GM12872 (cell line): ENCODE data around the gene CDH6.

Experiments used
- TF ChIP-seq, protein P1 (sequence below): IDR thresholded peaks from 3 replicates; pipeline ENCODE4 v1.5.1; 2011; ENCODE audit warnings: low read depth, mild to moderate bottlenecking, low read length, moderate library complexity; ENCODE audit not compliant: insufficient read depth

The CDH6 gene

DNA sequence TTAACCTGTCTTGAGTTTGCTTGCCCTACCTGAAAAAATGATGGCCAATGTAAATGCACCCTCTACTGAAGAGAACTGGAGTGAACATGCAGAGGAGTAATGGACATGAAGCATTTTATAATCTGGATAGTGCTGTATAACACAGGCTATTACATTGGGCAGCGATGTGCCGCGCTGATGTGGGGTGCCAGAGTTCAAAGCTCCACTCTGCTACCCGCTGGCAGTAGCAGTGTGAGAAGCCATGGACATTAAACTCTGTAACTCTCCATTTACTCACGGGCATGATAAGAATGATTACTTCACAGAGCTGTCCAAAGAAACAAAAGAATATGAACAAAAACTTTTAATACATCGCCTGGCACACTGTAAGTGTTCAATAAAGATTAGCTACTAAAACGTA lies 7.5 kb upstream of the CDH6 start:
- TF ChIP-seq, protein P1, sequence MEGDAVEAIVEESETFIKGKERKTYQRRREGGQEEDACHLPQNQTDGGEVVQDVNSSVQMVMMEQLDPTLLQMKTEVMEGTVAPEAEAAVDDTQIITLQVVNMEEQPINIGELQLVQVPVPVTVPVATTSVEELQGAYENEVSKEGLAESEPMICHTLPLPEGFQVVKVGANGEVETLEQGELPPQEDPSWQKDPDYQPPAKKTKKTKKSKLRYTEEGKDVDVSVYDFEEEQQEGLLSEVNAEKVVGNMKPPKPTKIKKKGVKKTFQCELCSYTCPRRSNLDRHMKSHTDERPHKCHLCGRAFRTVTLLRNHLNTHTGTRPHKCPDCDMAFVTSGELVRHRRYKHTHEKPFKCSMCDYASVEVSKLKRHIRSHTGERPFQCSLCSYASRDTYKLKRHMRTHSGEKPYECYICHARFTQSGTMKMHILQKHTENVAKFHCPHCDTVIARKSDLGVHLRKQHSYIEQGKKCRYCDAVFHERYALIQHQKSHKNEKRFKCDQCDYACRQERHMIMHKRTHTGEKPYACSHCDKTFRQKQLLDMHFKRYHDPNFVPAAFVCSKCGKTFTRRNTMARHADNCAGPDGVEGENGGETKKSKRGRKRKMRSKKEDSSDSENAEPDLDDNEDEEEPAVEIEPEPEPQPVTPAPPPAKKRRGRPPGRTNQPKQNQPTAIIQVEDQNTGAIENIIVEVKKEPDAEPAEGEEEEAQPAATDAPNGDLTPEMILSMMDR, result no peak

DNA sequence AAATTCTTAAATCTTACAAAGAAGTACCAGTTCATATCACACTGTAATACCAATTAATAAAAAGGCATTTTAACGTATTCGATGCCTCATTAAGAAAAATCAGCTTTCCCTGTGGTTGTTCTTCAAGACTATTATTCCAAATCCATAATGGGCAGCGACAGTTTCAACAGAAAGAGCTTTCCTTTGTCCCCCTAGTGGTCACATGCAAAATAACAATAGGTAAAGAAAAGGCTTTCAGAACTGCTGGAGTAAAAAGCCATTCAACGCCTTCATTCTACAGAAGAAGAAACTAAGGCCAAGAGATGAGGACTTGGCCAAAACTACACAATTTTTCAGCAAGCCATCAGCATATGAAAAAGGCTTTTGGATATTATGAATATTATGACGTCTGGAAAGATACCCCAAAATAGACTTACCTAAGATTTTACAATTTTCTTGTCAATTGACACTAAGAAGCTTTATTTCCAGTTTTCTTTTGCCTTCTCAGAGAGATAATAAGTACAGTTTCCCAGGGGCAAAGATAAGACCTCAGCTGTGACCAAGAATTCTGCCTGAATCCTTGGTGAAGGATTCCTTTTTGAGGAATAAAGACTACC lies 6.7 kb upstream of the CDH6 start:
- TF ChIP-seq, protein P1, result peak; percentile 78

DNA sequence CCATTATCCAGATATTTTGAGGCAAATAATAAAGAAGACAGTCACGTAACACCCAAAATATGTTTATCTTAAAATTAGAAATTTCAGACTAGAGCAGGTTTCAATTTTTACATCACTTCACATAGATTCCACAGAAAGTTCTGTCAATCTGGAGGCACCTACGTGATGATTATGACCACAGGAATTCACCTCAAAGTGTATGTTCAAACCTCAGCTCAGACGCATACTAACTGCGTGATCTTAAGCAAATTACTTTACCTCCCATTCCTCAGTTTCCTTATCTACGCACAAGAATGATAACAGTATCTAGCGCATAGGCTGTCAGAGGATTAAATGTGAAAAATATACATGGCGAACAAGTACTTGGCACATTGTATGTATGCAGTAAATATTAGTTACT lies 5.9 kb upstream of the CDH6 start:
- TF ChIP-seq, protein P1, result no peak

DNA sequence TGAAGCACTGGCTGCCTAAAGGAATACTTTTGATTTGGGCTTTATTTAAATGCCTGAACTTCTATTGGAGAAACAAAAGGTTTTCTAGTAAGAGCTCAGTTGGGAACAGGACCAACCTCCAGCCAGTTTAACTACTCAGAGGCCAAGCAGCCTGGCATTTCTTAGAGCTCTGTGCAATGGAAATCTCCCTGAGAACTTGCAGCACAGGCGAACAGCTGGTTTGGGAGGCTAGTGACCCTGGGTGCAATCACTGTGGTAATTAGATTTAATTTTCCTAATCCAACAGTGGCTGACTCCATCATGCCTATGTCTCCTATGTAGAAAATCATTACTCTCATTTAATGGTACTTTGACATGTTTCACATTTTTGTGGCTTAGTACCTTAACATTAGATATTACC lies 1.0 kb upstream of the CDH6 start:
- TF ChIP-seq, protein P1, result no peak

DNA sequence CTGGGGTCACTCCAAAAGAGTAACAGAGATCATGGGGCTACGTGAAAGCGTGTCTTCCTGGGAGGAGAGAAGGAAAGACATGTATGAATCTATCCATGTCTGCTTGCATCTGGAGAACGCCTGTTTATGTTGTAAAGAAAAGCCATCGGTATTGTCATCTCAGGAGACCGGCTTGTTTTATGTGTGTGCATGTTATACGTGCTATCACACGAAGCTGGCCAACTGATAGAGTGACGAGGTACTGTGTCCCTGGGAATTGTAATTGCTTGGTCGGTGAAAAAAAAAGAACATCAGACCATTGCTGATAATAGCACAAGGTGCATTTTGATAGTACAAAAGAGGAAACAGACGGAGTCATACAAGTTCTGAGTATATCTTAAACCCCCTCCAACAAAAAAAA lies 370 bp upstream of the CDH6 start:
- TF ChIP-seq, protein P1, result no peak

DNA sequence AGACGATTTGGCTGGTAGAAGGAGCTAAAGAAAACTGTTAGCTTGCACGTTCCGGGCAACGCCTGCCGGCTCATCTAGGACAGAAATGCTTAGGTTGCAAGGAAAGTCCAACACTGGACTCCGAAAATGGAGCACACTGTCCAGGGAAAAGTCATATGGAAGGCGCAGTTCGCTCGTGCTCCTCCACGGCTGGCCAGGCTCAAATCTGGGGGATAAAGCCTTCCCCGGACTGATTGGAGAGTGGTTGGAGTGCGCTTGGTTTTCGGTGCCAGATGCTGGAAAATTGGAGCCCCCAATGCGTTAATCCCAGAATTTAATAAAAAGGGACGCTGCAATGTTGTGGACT lies 955 bp downstream of the CDH6 start:
- TF ChIP-seq, protein P1, result no peak

DNA sequence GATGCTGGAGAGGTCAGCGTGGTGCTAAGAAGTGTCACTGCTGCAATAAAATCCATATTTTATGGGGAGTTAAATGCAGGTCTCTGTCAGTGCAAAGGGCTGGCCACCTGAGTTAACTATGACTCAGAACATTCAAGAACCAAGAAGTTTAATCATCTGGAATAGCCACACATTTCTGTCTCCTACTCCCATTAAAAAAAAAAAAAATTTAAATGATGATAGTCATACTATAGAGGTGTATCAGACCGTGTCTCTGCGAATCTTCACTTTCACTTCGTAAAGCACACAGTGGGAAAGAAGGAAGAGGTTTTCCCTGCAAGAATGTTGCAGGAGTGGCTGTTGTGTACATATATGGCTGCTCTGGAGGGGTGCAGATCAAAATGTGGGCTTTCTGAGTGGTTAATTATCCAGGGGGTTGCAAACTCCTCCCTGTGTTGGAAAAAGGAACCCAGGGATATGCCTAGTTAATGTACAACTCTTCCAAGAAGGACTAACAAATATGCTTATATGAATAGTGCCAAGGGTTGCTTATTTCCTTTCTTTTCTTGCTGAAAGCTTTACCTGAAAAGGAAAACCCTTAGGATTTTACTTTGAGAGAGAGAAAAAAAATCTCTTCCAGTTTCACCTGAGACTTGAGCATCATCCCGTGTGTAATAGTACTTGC lies 1.5 kb downstream of the CDH6 start:
- TF ChIP-seq, protein P1, result no peak

DNA sequence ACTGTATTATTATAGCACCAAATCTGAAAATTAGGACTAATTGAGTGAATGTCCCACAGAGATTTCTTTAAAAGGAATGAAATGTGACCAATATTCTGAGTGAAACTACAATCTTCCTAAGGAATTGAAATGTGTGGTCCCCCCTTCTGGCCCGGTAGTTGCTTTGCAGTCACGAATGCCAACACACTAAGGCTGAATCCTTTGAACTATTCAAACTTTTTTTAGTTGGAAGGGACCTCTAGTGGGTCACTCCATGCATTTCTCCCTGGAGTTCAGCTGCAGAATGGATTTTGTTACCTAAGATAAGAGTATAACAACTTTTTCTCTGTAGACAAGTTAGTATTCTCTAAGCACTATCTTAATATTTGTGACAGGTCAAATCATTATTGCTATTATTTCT lies 2.8 kb downstream of the CDH6 start:
- TF ChIP-seq, protein P1, result no peak
